Gastrocnemius medialis (tissue), 4 donors: ENCODE data around the gene FKBP5.

ENCODE experiments used
- CTCF ChIP-seq, 5 experiments: fragments of 450-650 bp in 3 of 5; fragments of 200-600 bp in 2 of 5; sonication (generic) in 2 of 5; IDR thresholded peaks in 4 of 5; conservative IDR thresholded peaks in 1 of 5; 1 replicate in 4 of 5; 2 replicates in 1 of 5; pipeline ENCODE4 v1.5.1; 2016 to 2019; ENCODE audit warnings: antibody characterized with exemption in 5 of 5, mild to moderate bottlenecking in 3 of 5, moderate library complexity in 3 of 5
- POLR2A ChIP-seq, 2 donors: fragments of 450-650 bp; IDR thresholded peaks; one replicate each; pipeline ENCODE4 v1.6.1; 2017; ENCODE audit warnings: antibody characterized with exemption in 2 of 2, mild to moderate bottlenecking in 2 of 2, moderate library complexity in 2 of 2

DNA sequence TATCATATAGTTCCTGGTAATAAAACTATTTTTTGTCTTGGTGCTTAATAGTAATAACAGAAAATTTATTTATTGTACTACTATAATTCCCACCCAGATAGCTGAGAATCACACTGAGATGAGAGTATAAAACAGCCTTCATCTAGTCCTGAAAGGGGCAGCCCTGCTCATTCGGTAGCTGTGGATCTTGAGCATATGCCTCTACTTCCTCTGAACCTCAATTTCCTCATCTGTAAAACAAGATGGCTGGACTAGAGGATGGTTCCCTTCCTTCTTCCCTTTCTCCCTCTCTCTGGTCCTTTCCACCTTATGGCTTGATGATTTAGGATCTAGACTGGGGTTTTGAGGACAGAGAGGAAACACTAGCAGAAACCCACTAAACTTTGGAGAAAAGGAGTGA, 15.0 kb downstream of the FKBP5 start:
- TF ChIP-seq CTCF (IDR thresholded peaks at IDR 0.05 in 4 of 5, conservative IDR thresholded peaks at IDR 0.05 in 1 of 5): no peak
- no peak for TF ChIP-seq POLR2A (IDR thresholded peaks at IDR 0.05)
